ENCODE measurements around the gene GFM2. TPM values are rescaled to one million over a fixed set of nuclear protein-coding genes. Genes with fewer than 3 reads are reported as not detected.

Gene GFM2
- total RNA-seq, 3 donors from 2014 or later (not counting 1 experiment from before 2014, with no cell fraction given), result 11.9 to 27.9 (median 19.1) TPM

GRCh38 chr5:74786851-74787250, 19.9 kb upstream of the GFM2 start:
- Mint-ChIP-seq H3K9me3 (no peaks in the 10 kb centered on the region), H3K4me1 (no peaks in the 10 kb centered on the region), H3K27ac (no peak overlapping the region), H3K36me3 (peaks cover 2% of the 10 kb centered on the region), H3K4me3 (no peak overlapping the region), H3K27me3 (ENCODE audit: low read depth in 2 of 2) (no peaks in the 10 kb centered on the region)
- 95% methylated on average over 6 of the region's 6 CpGs for WGBS (ENCODE audit: insufficient coverage)
- intact Hi-C loops (cut with micrococcal nuclease), result no loop called here
- Histone ChIP-seq H3K4me3 (ENCODE audit: low read length) (no peak overlapping the region), H3K36me3 (ENCODE audit: control insufficient read depth, insufficient read depth, low read length) (peaks cover 3% of the 10 kb centered on the region), H3K27me3 (ENCODE audit: control insufficient read depth, insufficient read depth, low read length) (no peaks in the 10 kb centered on the region), H3K27ac (ENCODE audit: low read length) (no peak overlapping the region), H3K4me1 (ENCODE audit: control insufficient read depth, insufficient read depth, low read length) (no peaks in the 10 kb centered on the region), H3K9me3 (ENCODE audit: control insufficient read depth, insufficient read depth, low read length) (no peaks in the 10 kb centered on the region)
- no peak for DNase-seq
- ATAC-seq, result no peak
- TF ChIP-seq CTCF (IDR thresholded peaks at IDR 0.05), result no peak

- ATAC-seq (no peak), DNase-seq (no peak)
- Histone ChIP-seq H3K9me3 (ENCODE audit: control insufficient read depth, insufficient read depth, low read length) (no peaks in the 10 kb centered on the region), H3K36me3 (ENCODE audit: control insufficient read depth, insufficient read depth, low read length) (peaks cover 44% of the 10 kb centered on the region), H3K4me3 (ENCODE audit: low read length) (no peak overlapping the region), H3K27me3 (ENCODE audit: control insufficient read depth, insufficient read depth, low read length) (no peaks in the 10 kb centered on the region), H3K27ac (ENCODE audit: low read length) (no peak overlapping the region), H3K4me1 (ENCODE audit: control insufficient read depth, insufficient read depth, low read length) (no peaks in the 10 kb centered on the region)
- Mint-ChIP-seq H3K27me3 (ENCODE audit: low read depth in 2 of 2) (no peaks in the 10 kb centered on the region), H3K9me3 (no peaks in the 10 kb centered on the region), H3K36me3 (peaks cover 6% of the 10 kb centered on the region), H3K4me1 (peaks cover 0 to 5% of the 10 kb centered on the region in 2 donors), H3K27ac (peak overlapping the region; percentile 27 to 53), H3K4me3 (no peak overlapping the region)
- TF ChIP-seq CTCF (IDR thresholded peaks at IDR 0.05), result no peak
- 100% methylated on average over 1 of the region's 2 CpGs for WGBS (ENCODE audit: insufficient coverage)
- intact Hi-C loops (cut with micrococcal nuclease), result no loop called here
Observed at GRCh38 chr5:74778609-74779008, 11.7 kb upstream of the GFM2 start.

GRCh38 chr5:74772359-74772758, 5.4 kb upstream of the GFM2 start:
- DNase-seq (no peak), ATAC-seq (no peak)
- 97% methylated on average over 5 of the region's 7 CpGs for WGBS (ENCODE audit: insufficient coverage)
- H3K27ac ChIP-seq (ENCODE audit: low read length), result no peak overlapping the region
- Mint-ChIP-seq H3K4me1 (peaks cover 11 to 17% of the 10 kb centered on the region in 2 donors), H3K36me3 (peaks cover 6% of the 10 kb centered on the region), H3K27ac (peak overlapping the region in 1 of 2 donors; percentile 16), H3K9me3 (no peaks in the 10 kb centered on the region), H3K27me3 (ENCODE audit: low read depth in 2 of 2) (no peaks in the 10 kb centered on the region), H3K4me3 (no peak overlapping the region)
- no peaks in the 10 kb centered on the region for H3K9me3 ChIP-seq (ENCODE audit: control insufficient read depth, insufficient read depth, low read length)
- no peak overlapping the region for H3K4me3 ChIP-seq (ENCODE audit: low read length)
- intact Hi-C loops (cut with micrococcal nuclease), result no loop called here
- peaks cover 52% of the 10 kb centered on the region for H3K36me3 ChIP-seq (ENCODE audit: control insufficient read depth, insufficient read depth, low read length)
- peaks cover 6% of the 10 kb centered on the region for H3K4me1 ChIP-seq (ENCODE audit: control insufficient read depth, insufficient read depth, low read length)
- H3K27me3 ChIP-seq (ENCODE audit: control insufficient read depth, insufficient read depth, low read length), result no peaks in the 10 kb centered on the region
- no peak for TF ChIP-seq CTCF (IDR thresholded peaks at IDR 0.05)

DNA sequence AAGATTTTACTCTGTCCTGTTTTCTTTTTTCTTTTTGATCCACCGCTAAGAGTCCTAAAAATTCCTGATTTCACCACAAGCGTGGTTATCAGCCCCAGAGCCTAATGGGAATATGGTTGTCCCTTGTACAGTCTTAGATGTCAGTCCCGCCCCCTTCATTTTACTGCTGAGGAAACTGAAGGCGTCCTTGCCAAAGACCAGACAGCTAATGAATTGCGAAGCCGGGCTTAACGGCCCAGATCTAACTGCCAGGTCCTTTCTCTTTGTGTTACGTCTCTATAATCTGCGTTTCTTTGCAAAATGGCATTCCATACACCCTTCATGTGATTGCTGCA, 629 bp upstream of the GFM2 start:
- under 1% methylated on average over 9 of the region's 9 CpGs for WGBS (ENCODE audit: insufficient coverage)
- no peaks in the 10 kb centered on the region for H3K27me3 ChIP-seq (ENCODE audit: control insufficient read depth, insufficient read depth, low read length)
- DNase-seq, result no peak
- peak overlapping the region; percentile 94 for H3K4me3 ChIP-seq (ENCODE audit: low read length)
- peaks cover 6% of the 10 kb centered on the region for H3K36me3 Mint-ChIP-seq
- H3K9me3 ChIP-seq (ENCODE audit: control insufficient read depth, insufficient read depth, low read length), result no peaks in the 10 kb centered on the region
- H3K27me3 Mint-ChIP-seq (ENCODE audit: low read depth in 2 of 2), result no peaks in the 10 kb centered on the region
- peak overlapping the region; percentile 67 for H3K27ac ChIP-seq (ENCODE audit: low read length)
- H3K4me1 ChIP-seq (ENCODE audit: control insufficient read depth, insufficient read depth, low read length), result peaks cover 16% of the 10 kb centered on the region
- no peak for ATAC-seq
- H3K27ac Mint-ChIP-seq, result peak overlapping the region; percentile 96 to 98
- no peak for TF ChIP-seq CTCF (IDR thresholded peaks at IDR 0.05)
- no peaks in the 10 kb centered on the region for H3K9me3 Mint-ChIP-seq
- H3K4me1 Mint-ChIP-seq, result peaks cover 25 to 40% of the 10 kb centered on the region in 2 donors
- H3K36me3 ChIP-seq (ENCODE audit: control insufficient read depth, insufficient read depth, low read length), result peaks cover 22% of the 10 kb centered on the region
- intact Hi-C loops (cut with micrococcal nuclease), result loop anchor here (1.0 to 10.0 kb wide), 6 partner anchors 83 to 1487 kb away; partner anchors contain the start of genes ANKRA2, FAM169A, HEXB and HMGCR
- H3K4me3 Mint-ChIP-seq, result peak overlapping the region; percentile 99
